Duodenal mucosa (tissue), 2 donors: Measurements from ENCODE around the gene PMEL.
"Not testable (repeated sequence)": the region's sequence is repeated elsewhere in the genome, so short reads cannot be mapped to it uniquely, and the experiment has no call there.

Source experiments
- H3K27ac ChIP-seq: one replicate; pipeline ENCODE4 v1.7.0; 2013; ENCODE audit warnings: low read depth, low read length
- H3K27me3 ChIP-seq, 2 donors: one replicate each; pipeline ENCODE4 v1.7.0; 2013; ENCODE audit warnings: low read length in 2 of 2, control low read depth in 1 of 2; ENCODE audit not compliant: insufficient read depth in 2 of 2, control insufficient read depth in 1 of 2
- H3K36me3 ChIP-seq, 2 donors: one replicate each; pipeline ENCODE4 v1.7.0; 2013; ENCODE audit warnings: low read length in 2 of 2, control low read depth in 1 of 2; ENCODE audit not compliant: insufficient read depth in 2 of 2, control insufficient read depth in 1 of 2
- H3K4me1 ChIP-seq, 2 donors: one replicate each; pipeline ENCODE4 v1.7.0; 2013; ENCODE audit warnings: low read length in 2 of 2, control low read depth in 1 of 2; ENCODE audit not compliant: insufficient read depth in 2 of 2, control insufficient read depth in 1 of 2
- H3K4me3 ChIP-seq, 2 donors: one replicate each; pipeline ENCODE4 v1.7.0; 2013; ENCODE audit warnings: low read length in 2 of 2, low read depth in 1 of 2
- H3K9ac ChIP-seq, 2 donors: one replicate each; pipeline ENCODE4 v1.7.0; 2013; ENCODE audit warnings: low read length in 2 of 2, low read depth in 1 of 2
- H3K9me3 ChIP-seq, 2 donors: one replicate each; pipeline ENCODE4 v1.7.0; 2013; ENCODE audit warnings: low read length in 2 of 2, control low read depth in 1 of 2; ENCODE audit not compliant: control insufficient read depth in 1 of 2

PMEL gene

DNA sequence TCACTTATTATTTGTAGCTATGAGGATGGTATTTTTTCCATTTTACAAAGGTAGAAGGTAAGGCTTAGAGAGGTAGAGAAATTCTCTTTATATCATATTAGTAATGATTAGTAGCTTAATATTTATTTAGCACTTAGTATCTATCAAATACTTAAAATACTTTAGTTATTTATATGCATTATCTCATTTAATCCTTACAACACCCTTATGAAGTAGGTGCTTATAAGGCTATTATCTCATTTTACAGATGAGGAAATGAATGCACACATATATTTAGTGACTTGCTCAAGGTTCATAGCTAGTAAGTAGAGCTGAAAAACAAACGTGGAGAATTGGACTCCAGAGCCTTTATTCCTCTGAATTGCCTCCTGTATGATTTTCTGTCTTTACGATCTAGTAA is 19.0 kb upstream of the PMEL start:
- H3K4me3 ChIP-seq = no peak overlapping the region
- no peaks in the 10 kb centered on the region for H3K27me3 ChIP-seq
- H3K36me3 ChIP-seq = peaks cover 17 to 51% of the 10 kb centered on the region in 2 donors
- no peak overlapping the region for H3K27ac ChIP-seq
- no peaks in the 10 kb centered on the region for H3K9me3 ChIP-seq
- no peaks in the 10 kb centered on the region for H3K4me1 ChIP-seq
- no peak overlapping the region for H3K9ac ChIP-seq

GRCh38 chr12:55983232-55983842 is 17.5 kb upstream of the PMEL start:
- Histone ChIP-seq H3K27ac (no peak overlapping the region), H3K9ac (no peak overlapping the region), H3K9me3 (no peaks in the 10 kb centered on the region), H3K4me3 (no peak overlapping the region), H3K4me1 (no peaks in the 10 kb centered on the region), H3K27me3 (no peaks in the 10 kb centered on the region), H3K36me3 (peaks cover 10 to 45% of the 10 kb centered on the region in 2 donors)

DNA sequence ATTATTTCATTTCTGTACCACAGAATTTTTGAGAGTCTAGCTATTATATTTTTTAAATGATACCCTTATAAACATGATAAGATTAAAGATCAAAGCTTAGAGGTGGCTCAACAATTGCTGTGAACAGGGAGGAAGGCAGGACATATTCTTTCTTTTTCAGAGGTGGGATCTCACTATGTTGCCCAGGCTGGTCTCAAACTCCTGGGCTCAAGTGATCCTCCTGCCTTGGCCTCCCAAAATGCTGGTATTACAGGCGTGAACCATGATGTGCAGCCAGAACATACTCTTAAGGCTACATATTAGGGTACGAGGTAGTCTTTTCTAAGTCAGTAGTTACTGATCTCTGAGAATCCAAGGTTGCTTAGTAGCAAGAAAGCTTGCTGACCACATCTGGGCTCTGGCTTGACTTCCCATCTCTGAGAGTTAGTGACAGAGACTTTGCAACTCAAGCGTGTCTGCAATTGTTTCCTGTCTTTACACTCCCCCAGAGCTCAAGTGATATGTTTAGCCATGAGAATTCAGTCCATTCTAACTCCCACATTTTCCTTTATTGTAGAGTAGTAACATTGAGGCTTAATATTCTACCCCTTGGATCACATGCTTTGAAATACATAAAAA is 16.6 kb upstream of the PMEL start:
- Histone ChIP-seq H3K27ac (no peak overlapping the region), H3K9ac (no peak overlapping the region), H3K9me3 (no peaks in the 10 kb centered on the region), H3K4me3 (no peak overlapping the region), H3K36me3 (peaks cover 10 to 39% of the 10 kb centered on the region in 2 donors), H3K27me3 (no peaks in the 10 kb centered on the region), H3K4me1 (peaks cover 0 to 2% of the 10 kb centered on the region in 2 donors)

DNA sequence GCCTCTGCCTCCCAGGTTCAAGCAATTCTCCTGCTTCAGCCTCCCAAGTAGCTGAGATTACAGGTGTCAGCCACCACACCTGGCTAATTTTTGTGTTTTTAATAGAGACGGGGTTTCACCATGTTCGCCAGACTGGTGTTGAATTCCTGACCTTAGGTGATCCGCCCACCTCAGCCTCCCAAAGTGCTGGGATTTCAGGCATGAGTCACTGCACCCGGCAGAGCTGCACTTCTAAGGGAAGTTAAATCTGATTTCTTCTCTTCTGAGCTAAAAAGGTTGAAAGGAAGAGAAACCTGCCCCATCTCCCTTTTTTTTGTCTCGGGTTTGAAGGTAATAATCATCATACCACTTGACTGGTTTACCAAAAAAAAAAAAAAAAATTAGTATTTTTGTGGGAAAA is 16.0 kb upstream of the PMEL start:
- H3K9ac ChIP-seq, H3K27me3 ChIP-seq, H3K4me1 ChIP-seq, H3K27ac ChIP-seq, H3K4me3 ChIP-seq, H3K9me3 ChIP-seq: not testable (repeated sequence)
- peaks cover 10 to 37% of the 10 kb centered on the region in 2 donors for H3K36me3 ChIP-seq

DNA sequence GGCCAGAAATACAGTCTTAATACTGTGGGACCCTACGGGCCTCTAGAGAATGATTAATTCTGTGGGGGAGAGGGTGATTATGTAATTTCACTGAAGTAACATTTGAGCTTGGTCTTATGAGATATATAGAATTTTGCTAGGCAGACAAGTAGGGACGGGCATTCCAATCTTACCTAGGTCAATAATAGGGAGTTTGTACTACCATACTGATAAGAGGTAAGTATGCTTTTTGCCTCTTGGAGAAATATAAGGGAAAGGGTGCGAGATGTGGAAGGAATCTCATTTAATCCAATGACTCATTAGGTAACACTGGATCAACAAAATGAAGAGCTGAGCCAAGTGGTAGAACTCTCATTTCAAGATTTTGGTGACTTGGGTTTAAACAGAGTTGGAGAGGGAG is 13.2 kb upstream of the PMEL start:
- Histone ChIP-seq H3K36me3 (peaks cover 10 to 23% of the 10 kb centered on the region in 2 donors), H3K9me3 (no peaks in the 10 kb centered on the region), H3K27ac (no peak overlapping the region), H3K4me1 (peaks cover 16 to 20% of the 10 kb centered on the region in 2 donors), H3K4me3 (no peak overlapping the region), H3K27me3 (no peaks in the 10 kb centered on the region), H3K9ac (no peak overlapping the region)

- Histone ChIP-seq H3K4me3 (no peak overlapping the region), H3K9me3 (no peaks in the 10 kb centered on the region), H3K36me3 (peaks cover 10 to 23% of the 10 kb centered on the region in 2 donors), H3K4me1 (peaks cover 16 to 20% of the 10 kb centered on the region in 2 donors), H3K9ac (no peak overlapping the region), H3K27ac (no peak overlapping the region), H3K27me3 (no peaks in the 10 kb centered on the region)
Measured at GRCh38 chr12:55978393-55978792, 12.6 kb upstream of the PMEL start.

DNA sequence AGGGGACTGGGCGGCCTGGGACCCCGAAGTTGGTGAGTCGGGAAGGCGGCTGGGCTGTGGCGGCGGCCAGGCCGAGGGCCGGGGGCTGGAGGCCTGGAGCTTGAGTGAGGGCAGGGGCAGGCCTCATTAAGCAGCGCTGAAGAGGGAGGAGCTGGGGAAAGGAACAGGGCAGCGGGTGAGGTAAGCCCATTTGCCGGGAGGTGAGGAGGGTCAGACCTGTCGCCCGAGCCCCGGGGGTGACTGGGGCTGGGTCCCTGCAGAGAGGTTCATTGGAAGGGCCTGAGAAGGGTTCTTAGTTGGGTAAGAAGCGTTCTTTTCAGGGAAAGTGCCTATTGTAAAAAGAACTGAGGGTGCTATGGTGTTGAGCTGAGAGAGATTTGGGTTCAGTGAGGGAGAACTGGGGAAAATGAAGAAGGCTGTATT is 8.5 kb upstream of the PMEL start:
- peaks cover 26 to 30% of the 10 kb centered on the region in 2 donors for H3K4me1 ChIP-seq
- peaks cover 2 to 6% of the 10 kb centered on the region in 2 donors for H3K36me3 ChIP-seq
- H3K9ac ChIP-seq = peak overlapping the region; percentile 89 to 99
- H3K4me3 ChIP-seq = peak overlapping the region; percentile 85 to 91
- H3K27ac ChIP-seq = peak overlapping the region; percentile 92
- H3K9me3 ChIP-seq = no peaks in the 10 kb centered on the region
- no peaks in the 10 kb centered on the region for H3K27me3 ChIP-seq

DNA sequence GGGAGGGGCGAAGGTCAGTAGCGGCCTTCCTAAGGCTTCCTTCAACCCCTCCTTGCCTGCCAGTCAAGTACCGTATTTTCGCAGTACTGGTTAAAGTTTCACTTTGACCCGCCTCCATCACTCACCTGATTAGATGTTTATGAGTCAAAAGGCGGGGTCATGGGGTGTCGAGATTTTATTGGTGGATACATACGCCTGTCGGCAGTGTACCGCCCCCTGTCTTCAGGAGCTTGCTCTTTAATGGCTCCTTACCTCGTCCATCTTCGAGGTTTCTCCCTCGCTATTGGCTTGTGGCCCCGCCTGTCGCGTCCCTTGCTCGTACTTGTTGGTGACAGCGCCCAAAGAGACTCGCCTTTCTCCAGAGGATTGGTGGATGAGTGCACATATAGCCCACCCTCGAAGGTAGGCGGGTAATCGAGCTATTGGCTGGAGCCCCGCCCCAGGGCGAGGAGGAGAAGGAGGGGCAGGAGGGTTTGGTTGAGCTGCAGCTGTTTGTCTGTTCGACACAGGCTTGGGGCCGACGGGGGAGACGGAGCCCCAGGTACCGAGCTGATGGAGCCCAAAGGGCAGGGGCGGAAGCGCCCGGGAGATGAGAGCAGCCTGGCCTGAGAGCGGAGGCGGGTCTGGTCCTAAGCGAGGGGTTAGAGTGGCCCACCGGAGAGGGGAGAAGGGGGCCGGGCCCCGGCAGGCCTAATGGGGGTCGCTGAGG is 7.9 kb upstream of the PMEL start, which contains the start of gene RAB5B:
RAB5B (plus strand) TSS at position 480 of the 709 bp plus-strand sequence. CDS start 12,883 bp downstream, outside the sequence.
- H3K9ac ChIP-seq = peak within 1 kb of the TSS; percentile 92 to 99
- H3K36me3 ChIP-seq = peaks cover 2 to 4% of the 10 kb centered on the region in 2 donors
- H3K4me1 ChIP-seq = peaks cover 26 to 30% of the 10 kb centered on the region in 2 donors
- peak within 1 kb of the TSS; percentile 88 to 91 for H3K4me3 ChIP-seq
- H3K9me3 ChIP-seq = no peaks in the 10 kb centered on the region
- peak within 1 kb of the TSS; percentile 92 for H3K27ac ChIP-seq
- H3K27me3 ChIP-seq = no peaks in the 10 kb centered on the region

DNA sequence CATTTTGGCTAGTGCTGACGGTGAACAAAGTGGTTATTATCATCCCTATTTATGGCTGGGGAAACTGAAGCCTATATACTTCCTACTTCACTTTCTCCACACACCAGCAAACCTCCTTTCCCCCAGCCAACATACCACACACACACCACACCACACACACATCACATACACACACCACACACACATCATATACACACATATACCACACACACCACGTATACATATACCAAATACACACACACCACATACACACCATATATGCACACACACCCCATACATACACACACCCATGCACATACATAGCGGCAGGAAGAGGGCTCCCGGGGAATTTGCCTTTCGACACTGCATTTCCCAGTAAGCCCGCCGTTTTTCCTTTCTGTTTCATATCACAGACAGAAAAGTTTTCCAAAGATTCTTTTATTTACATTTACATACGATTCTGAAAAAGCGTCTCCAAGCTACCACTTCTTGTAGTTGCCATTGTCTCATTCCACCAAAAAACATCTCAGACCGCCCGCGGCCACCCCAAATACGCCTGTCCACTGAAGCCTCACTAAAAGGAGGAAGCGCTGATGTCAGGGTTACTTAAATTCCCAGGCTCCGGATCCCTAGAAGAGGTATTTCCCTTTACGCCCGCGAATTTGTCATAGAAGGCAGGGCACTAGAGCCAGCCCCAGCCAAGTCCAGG is 7.2 kb upstream of the PMEL start:
- Histone ChIP-seq H3K4me1 (peaks cover 27 to 34% of the 10 kb centered on the region in 2 donors), H3K9ac (peak overlapping the region; percentile 92)

More for the DNA sequence above, 7.2 kb upstream of the PMEL start:
- Histone ChIP-seq H3K9me3 (no peaks in the 10 kb centered on the region), H3K36me3 (peaks cover 2 to 4% of the 10 kb centered on the region in 2 donors), H3K4me3 (peak overlapping the region; percentile 88 to 90), H3K27me3 (no peaks in the 10 kb centered on the region), H3K27ac (peak overlapping the region; percentile 84)
